HG03280 (cell line): ENCODE results near the gene SCRN1.

Source experiments
- ATAC-seq: cut with Tn5 transposase; IDR thresholded peaks from one replicate; pipeline ENCODE4 v1.9.1; 2021; ENCODE audit warnings: mild to moderate bottlenecking, moderate library complexity; ENCODE audit not compliant: unreplicated experiment

Gene SCRN1

GRCh38 chr7:30005464-30005863 is 15.9 kb upstream of the SCRN1 start:
- ATAC-seq: no peak

DNA sequence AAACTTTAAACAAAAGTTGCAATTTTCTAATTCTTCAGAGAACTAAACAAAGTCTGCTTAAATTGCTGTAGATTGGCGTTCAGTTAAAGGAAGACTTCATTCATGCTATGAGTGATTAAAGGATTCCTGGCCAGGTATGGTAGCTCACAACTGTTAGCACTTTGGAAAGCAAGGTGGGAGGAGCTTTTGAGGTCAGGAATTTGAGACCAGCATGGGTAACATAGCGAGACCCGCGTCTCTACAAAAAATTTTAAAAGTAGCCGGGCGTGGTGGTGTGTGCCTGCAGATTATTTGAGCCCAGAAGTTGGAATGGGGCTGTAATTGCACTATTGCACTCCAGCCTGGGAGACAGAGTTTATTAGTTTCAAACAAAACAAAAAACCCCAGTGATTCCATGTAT is 13.5 kb upstream of the SCRN1 start:
- ATAC-seq: no peak

GRCh38 chr7:30001998-30002397 is 12.4 kb upstream of the SCRN1 start:
- ATAC-seq: no peak

DNA sequence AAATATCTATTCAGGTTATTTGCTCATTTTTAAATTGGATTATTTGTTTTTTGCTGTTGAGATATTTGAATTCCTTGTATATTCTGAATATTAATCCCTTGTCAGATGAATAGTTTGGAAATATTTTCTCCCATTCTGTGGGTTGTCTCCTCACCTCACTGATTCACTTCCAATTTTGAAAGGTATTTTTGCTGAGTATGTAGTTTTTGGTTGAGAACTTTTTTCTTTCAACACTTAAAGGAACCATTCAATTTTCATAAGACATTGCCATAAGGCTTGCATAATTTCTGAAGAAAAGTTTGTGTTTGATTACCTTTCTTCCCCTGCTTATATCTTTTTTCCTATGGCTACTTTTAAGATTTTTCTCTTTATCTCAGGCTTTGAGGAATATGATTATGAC is 8.9 kb upstream of the SCRN1 start:
- ATAC-seq: no peak

GRCh38 chr7:29996321-29996720 is 6.7 kb upstream of the SCRN1 start:
- no peak for ATAC-seq

DNA sequence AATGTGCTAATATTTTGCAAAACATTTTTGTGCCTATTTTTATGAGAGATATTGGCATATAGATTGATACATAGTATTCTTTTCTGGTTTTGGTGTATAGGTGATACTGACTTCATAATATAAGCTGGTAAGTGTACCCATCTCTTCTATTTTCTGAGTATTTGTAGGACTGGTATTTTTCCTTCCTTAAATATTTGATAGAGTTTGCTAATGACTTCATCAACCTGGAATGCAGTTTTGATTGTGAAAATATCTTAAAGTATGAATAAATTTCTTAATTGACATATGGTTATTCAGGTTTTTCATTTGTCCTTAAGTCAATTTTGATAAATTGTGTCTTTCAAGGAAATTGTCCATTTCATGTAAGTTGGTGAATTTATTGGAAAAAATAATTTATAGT is 6.1 kb upstream of the SCRN1 start:
- ATAC-seq: no peak

GRCh38 chr7:29993140-29993539 is 3.5 kb upstream of the SCRN1 start:
- ATAC-seq: no peak

DNA sequence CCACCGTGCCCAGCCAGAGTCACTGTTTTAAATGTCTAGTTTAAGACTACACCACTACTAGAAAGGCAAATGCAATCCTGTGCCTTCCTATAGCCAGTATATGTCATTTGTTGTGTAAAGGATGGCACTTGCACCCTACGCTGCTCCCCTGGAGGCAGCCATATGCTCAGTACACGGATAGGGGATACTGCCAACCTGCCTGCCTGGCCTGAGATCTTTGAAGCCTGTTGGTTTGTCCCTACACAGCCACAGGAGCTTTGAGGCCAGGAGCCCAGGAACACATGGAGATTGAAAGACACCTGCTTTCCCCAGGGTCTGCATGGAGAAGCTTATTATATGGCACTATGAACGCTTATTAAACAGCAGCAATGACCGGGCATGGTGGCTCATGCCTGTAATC is 2.3 kb upstream of the SCRN1 start:
- ATAC-seq: no peak

DNA sequence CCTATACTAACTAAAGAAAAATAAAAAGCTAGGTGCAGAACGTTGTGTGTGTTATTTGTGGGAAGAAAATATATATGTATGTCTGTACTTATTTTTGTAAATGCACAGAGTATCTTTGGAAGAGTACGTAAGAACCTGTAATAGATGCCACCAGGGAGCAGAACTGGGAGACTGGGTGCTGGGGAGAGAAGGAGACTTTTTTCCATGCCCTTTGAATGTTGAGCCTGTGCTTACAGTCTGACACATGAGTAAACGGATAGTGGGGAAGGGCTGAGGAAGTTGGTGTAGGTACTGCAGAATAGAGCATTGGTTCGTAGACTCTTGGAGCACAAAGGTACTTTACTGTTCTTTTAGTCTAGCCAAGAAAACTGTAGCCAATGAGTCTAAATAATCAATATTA is 1.3 kb upstream of the SCRN1 start:
- no peak for ATAC-seq

GRCh38 chr7:29988424-29989256 is 961 bp downstream of the SCRN1 start:
- peak; percentile 34 for ATAC-seq

DNA sequence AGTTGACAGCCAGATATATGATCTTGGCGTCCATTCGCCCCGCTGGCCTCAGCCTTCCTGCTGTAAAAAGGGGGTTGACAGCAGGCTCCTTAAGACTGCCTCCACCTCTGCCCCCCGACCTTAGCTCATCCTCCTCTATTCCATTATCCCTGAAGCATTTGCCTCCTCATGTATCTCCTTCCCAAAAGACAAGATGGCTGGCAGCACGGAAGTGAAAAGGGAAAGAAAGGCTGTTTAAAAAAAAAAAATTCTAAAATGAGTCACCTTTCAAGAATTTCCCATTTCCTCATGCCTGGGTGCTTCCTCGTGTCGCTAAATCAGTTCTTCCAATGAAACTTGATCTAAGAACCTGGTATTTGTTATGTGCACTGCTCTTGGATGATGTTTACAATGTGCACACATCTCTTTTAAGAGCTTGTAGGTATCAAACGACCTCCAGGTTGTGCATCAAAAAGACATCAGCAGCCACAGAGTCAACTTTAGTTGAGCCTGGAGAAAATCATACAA is 1.7 kb downstream of the SCRN1 start:
- ATAC-seq: no peak

GRCh38 chr7:29987083-29987482 is 2.5 kb downstream of the SCRN1 start:
- ATAC-seq: no peak

GRCh38 chr7:29980151-29980550 is 9.4 kb downstream of the SCRN1 start:
- no peak for ATAC-seq

DNA sequence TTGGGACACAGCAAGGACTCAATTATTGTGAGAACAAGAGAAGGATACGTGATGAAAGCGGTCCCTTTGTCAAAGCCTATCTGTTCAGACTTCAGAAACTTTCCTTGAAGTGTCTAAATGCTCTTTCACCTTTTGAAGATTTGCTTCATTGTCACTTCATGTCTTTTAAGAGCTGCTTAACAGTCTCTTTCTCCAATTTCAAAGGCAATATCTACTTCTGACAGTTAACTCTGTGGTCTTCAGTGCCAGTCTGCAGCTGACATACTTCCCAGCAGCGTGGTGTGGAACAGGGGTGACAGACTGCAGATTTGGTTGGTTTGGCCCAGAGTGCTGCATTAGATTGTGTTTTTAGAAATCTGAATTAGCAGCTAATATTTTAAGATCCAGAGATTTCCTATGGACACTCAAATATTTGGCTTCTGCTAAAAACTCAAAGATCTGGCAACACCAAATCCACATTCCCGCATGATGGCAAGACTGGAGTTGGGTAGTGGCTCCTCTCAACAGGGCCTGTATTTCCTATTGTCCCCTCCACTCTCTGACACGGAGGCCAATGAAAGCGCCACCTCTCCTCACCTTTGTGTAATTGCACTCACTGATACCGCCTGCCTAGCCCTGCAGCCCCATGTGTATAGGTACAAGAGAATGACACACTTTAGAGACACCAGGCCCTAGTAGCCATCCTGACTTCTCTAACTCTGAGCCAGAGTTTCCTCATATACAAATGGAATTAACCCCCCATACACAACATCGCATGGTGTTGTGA is 11.5 kb downstream of the SCRN1 start:
- no peak for ATAC-seq

DNA sequence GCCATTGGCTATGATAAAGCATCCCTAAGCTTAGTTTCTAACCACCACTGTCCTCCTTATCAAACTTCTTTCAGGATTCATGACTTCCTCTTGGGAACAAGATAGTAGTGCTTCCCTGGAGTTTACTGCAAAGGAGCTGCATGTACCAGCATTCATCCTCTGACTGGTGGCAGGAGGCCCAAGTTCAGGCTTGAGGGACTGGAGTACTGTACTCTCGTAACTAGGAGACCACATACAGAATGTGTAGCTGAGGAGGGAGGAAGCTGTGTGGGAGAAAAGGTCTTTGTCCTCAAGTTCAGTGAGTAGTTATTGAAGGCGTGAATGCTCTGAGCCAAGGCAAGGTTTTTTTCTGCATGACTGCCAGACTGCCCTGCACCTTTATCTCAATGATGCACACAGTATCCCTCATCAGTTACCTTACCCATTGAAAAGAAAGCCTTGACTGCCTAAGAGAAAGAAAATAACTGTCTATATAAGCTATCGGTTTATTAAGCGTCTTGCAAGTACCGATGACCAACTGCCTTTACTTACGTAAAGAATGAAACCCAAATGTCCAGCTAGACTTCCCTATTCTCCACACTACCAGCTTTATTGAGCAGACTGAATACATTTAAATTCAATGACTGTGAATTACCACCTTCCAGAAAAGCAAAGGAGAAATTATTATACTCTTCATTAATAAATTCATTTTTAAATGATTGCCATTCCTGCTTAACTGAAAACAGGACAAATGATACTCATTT is 12.8 kb downstream of the SCRN1 start:
- no peak for ATAC-seq

- ATAC-seq: no peak
These were observed 13.3 kb downstream of the SCRN1 start for GRCh38 chr7:29976266-29976665.

GRCh38 chr7:29975561-29975960 is 14.0 kb downstream of the SCRN1 start:
- no peak for ATAC-seq

GRCh38 chr7:29974286-29974685 is 15.3 kb downstream of the SCRN1 start:
- ATAC-seq: no peak

- ATAC-seq: no peak
These were observed 17.3 kb downstream of the SCRN1 start for GRCh38 chr7:29972315-29972669.

GRCh38 chr7:29971566-29972314 is 17.9 kb downstream of the SCRN1 start:
- no peak for ATAC-seq

GRCh38 chr7:29970158-29970557 is 19.4 kb downstream of the SCRN1 start:
- ATAC-seq: no peak
